Astrocyte (in vitro differentiated cells and primary cell): ENCODE measurements around the gene HECTD4. TPM values are rescaled to one million over a fixed set of nuclear protein-coding genes. Genes with fewer than 3 reads are reported as not detected.

ENCODE experiments used
- DNase-seq: peaks from one replicate; pipeline ENCODE4 v3.0.0-alpha.2; 2010; ENCODE audit warnings: low read depth
- FAIRE-seq: peaks from 2 replicates; lab custom pipeline; 2011; peaks lifted over from hg19 to GRCh38; lab: Jason Lieb, UNC
- H2AFZ ChIP-seq: 2 replicates; pipeline ENCODE4 v1.6.0; 2012; ENCODE audit warnings: low read depth, low read length, inconsistent platforms
- H3K27ac ChIP-seq: 2 replicates; pipeline ENCODE4 v1.5.1; 2011; ENCODE audit warnings: low read depth, low read length, inconsistent platforms
- H3K27me3 ChIP-seq: 2 replicates; pipeline ENCODE4 v1.6.0; 2011; ENCODE audit warnings: low read length, inconsistent platforms; ENCODE audit not compliant: insufficient read depth
- H3K36me3 ChIP-seq: 2 replicates; pipeline ENCODE4 v1.5.1; 2011; ENCODE audit warnings: low read length, inconsistent platforms; ENCODE audit not compliant: insufficient read depth
- H3K4me1 ChIP-seq: 2 replicates; pipeline ENCODE4 v1.5.1; 2011; ENCODE audit warnings: low read length, inconsistent platforms; ENCODE audit not compliant: insufficient read depth
- H3K4me2 ChIP-seq: 2 replicates; pipeline ENCODE4 v1.6.0; 2012; ENCODE audit warnings: low read length, inconsistent platforms
- H3K4me3 ChIP-seq: 2 replicates; pipeline ENCODE4 v1.5.1; 2011; ENCODE audit warnings: low read depth, mild to moderate bottlenecking, low read length, inconsistent platforms; ENCODE audit not compliant: insufficient read depth
- H3K79me2 ChIP-seq: 2 replicates; pipeline ENCODE4 v1.6.0; 2012; ENCODE audit warnings: mild to moderate bottlenecking, low read length, inconsistent platforms; ENCODE audit not compliant: insufficient read depth
- H3K9ac ChIP-seq: 2 replicates; pipeline ENCODE4 v1.6.0; 2012; ENCODE audit warnings: mild to moderate bottlenecking, low read length, inconsistent platforms
- H3K9me3 ChIP-seq: 2 replicates; pipeline ENCODE4 v1.5.1; 2012; ENCODE audit warnings: low read depth, mild to moderate bottlenecking, low read length, inconsistent platforms; ENCODE audit not compliant: insufficient read depth
- H4K20me1 ChIP-seq: 2 replicates; pipeline ENCODE4 v1.6.0; 2012; ENCODE audit warnings: low read length, inconsistent platforms; ENCODE audit not compliant: insufficient read depth
- H3K27ac Mint-ChIP-seq: one replicate; pipeline ENCODE4 v1.8.0; 2021; ENCODE audit warnings: mild to moderate bottlenecking, mixed read lengths; ENCODE audit not compliant: unreplicated experiment
- H3K27me3 Mint-ChIP-seq: one replicate; pipeline ENCODE4 v1.8.0; 2021; ENCODE audit warnings: low read depth, mixed read lengths; ENCODE audit not compliant: unreplicated experiment
- H3K36me3 Mint-ChIP-seq: one replicate; pipeline ENCODE4 v1.8.0; 2021; ENCODE audit warnings: low read depth, mixed read lengths; ENCODE audit not compliant: unreplicated experiment
- H3K4me1 Mint-ChIP-seq: one replicate; pipeline ENCODE4 v1.8.0; 2021; ENCODE audit warnings: low read depth, mixed read lengths; ENCODE audit not compliant: unreplicated experiment
- H3K4me3 Mint-ChIP-seq: one replicate; pipeline ENCODE4 v1.8.0; 2021; ENCODE audit warnings: mild to moderate bottlenecking, moderate library complexity, mixed read lengths; ENCODE audit not compliant: unreplicated experiment
- H3K9me3 Mint-ChIP-seq: one replicate; pipeline ENCODE4 v1.8.0; 2021; ENCODE audit warnings: mild to moderate bottlenecking, mixed read lengths; ENCODE audit not compliant: unreplicated experiment
- EZH2 ChIP-seq: IDR thresholded peaks from 2 replicates; pipeline ENCODE4 v1.6.1; 2012; ENCODE audit warnings: mild to moderate bottlenecking, low read length, inconsistent platforms; ENCODE audit not compliant: insufficient read depth
- total RNA-seq: library from RNA; stranded (reverse); gene quantifications from 2 replicates; pipeline ENCODE4 v1.2.1, GENCODE V29; 2021
- TF ChIP-seq, protein P1 (sequence below): IDR thresholded peaks from 2 replicates; pipeline ENCODE4 v1.5.1; 2011; ENCODE audit warnings: low read depth, mild to moderate bottlenecking, inconsistent platforms, low read length, moderate library complexity; ENCODE audit not compliant: insufficient read depth

HECTD4 gene
- total RNA-seq, 1 donor from 2014 or later: 38.9 TPM

DNA sequence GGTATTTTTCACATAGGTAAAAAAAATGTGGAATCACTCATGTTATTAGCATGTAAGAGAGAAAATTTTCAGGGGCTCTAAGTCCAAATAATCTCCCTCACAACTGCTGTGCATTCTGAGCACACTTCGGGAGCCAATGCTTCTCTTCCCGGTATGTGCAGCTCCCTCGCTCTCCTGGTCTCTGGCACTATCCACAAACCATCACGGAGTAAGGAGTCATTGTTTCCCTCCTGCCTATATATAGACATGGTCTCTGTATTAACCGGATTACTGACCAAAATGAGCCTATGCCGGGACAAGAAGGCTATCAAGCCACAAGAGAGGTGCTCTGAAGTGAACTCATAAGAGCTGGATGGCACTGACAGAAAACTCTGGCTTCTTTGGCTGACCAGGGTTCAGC lies 13.4 kb downstream of the HECTD4 start:
- Histone ChIP-seq H3K9me3 (no peaks in the 10 kb centered on the region), H3K4me3 (no peak overlapping the region), H3K4me2 (no peak overlapping the region), H3K36me3 (no peaks in the 10 kb centered on the region), H3K27ac (no peak overlapping the region), H3K4me1 (no peaks in the 10 kb centered on the region), H3K79me2 (peaks cover 81% of the 10 kb centered on the region), H4K20me1 (peaks cover 39% of the 10 kb centered on the region), H3K27me3 (no peaks in the 10 kb centered on the region), H2AFZ (no peak overlapping the region), H3K9ac (no peak overlapping the region)
- FAIRE-seq: no peak
- no peaks in the 10 kb centered on the region for H3K27me3 Mint-ChIP-seq
- no peak overlapping the region for H3K4me3 Mint-ChIP-seq
- H3K36me3 Mint-ChIP-seq: no peaks in the 10 kb centered on the region
- no peak for TF ChIP-seq EZH2
- TF ChIP-seq, protein P1, sequence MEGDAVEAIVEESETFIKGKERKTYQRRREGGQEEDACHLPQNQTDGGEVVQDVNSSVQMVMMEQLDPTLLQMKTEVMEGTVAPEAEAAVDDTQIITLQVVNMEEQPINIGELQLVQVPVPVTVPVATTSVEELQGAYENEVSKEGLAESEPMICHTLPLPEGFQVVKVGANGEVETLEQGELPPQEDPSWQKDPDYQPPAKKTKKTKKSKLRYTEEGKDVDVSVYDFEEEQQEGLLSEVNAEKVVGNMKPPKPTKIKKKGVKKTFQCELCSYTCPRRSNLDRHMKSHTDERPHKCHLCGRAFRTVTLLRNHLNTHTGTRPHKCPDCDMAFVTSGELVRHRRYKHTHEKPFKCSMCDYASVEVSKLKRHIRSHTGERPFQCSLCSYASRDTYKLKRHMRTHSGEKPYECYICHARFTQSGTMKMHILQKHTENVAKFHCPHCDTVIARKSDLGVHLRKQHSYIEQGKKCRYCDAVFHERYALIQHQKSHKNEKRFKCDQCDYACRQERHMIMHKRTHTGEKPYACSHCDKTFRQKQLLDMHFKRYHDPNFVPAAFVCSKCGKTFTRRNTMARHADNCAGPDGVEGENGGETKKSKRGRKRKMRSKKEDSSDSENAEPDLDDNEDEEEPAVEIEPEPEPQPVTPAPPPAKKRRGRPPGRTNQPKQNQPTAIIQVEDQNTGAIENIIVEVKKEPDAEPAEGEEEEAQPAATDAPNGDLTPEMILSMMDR: no peak
- no peak overlapping the region for H3K27ac Mint-ChIP-seq
- DNase-seq: peak; percentile 47
- H3K9me3 Mint-ChIP-seq: no peaks in the 10 kb centered on the region
- H3K4me1 Mint-ChIP-seq: peaks cover 8% of the 10 kb centered on the region

DNA sequence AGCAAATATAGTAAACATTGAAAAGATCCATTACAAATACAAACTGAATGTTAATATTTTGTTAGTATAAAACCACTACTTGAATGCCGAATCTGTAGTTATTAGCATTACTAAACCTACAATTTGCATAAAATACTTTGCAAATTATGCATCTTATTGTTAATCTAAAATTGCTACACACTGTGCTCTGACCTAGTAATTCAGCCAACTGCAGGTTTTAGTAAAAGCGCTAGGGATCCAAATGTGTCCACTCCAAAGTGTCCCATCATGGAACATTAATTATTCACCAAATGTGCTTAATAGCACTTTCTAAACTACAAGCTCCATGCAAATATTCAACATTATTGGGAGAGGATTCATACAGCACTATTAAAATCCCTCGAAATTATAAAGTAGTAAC lies 14.3 kb downstream of the HECTD4 start:
- no peak overlapping the region for H3K4me3 ChIP-seq
- peaks cover 8% of the 10 kb centered on the region for H3K4me1 Mint-ChIP-seq
- DNase-seq (no peak), FAIRE-seq (no peak)
- H3K36me3 ChIP-seq: no peaks in the 10 kb centered on the region
- H3K27ac ChIP-seq: no peak overlapping the region
- no peaks in the 10 kb centered on the region for H3K36me3 Mint-ChIP-seq
- H3K4me3 Mint-ChIP-seq: no peak overlapping the region
- H3K27me3 ChIP-seq: no peaks in the 10 kb centered on the region
- H3K9me3 ChIP-seq: no peaks in the 10 kb centered on the region
- H3K27me3 Mint-ChIP-seq: no peaks in the 10 kb centered on the region
- H3K79me2 ChIP-seq: peaks cover 81% of the 10 kb centered on the region
- H3K9ac ChIP-seq: no peak overlapping the region
- no peak overlapping the region for H2AFZ ChIP-seq
- H3K4me2 ChIP-seq: no peak overlapping the region
- H3K4me1 ChIP-seq: no peaks in the 10 kb centered on the region
- no peaks in the 10 kb centered on the region for H3K9me3 Mint-ChIP-seq
- TF ChIP-seq, protein P1: no peak
- no peak for TF ChIP-seq EZH2
- peaks cover 45% of the 10 kb centered on the region for H4K20me1 ChIP-seq
- H3K27ac Mint-ChIP-seq: no peak overlapping the region

DNA sequence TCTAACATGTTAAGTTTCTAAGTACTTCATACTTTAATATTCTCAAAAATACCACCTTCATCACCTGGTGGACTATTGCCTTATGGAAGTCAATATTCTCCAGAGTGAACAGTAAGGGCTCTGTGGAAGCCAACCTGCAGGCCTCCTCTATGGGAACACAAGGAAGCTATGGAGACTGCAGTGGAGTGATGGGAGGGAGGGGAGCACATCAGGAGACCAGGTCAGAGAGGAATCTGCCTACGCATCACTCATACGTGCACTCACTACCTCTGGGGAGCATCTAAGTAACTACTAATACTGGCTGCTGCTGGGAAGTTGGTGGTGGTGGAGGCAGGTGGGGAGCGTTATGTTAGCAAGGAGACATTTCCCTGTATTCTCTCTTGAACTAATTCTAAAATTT lies 19.9 kb downstream of the HECTD4 start:
- Histone ChIP-seq H2AFZ (no peak overlapping the region), H3K79me2 (peaks cover 63% of the 10 kb centered on the region), H4K20me1 (peaks cover 38% of the 10 kb centered on the region), H3K9ac (no peak overlapping the region), H3K27me3 (no peaks in the 10 kb centered on the region), H3K4me2 (no peak overlapping the region), H3K4me1 (no peaks in the 10 kb centered on the region), H3K27ac (no peak overlapping the region), H3K9me3 (no peaks in the 10 kb centered on the region), H3K36me3 (no peaks in the 10 kb centered on the region), H3K4me3 (no peak overlapping the region)
- Mint-ChIP-seq H3K36me3 (peaks cover 1% of the 10 kb centered on the region), H3K27ac (no peak overlapping the region), H3K9me3 (no peaks in the 10 kb centered on the region), H3K4me1 (peaks cover under 1% of the 10 kb centered on the region), H3K4me3 (no peak overlapping the region), H3K27me3 (no peaks in the 10 kb centered on the region)
- no peak for DNase-seq
- FAIRE-seq: no peak
- no peak for TF ChIP-seq EZH2
- TF ChIP-seq, protein P1: no peak
